ENCODE results near the gene HS3ST4. TPM values are rescaled to one million over a fixed set of nuclear protein-coding genes. Genes with fewer than 3 reads are reported as not detected.

HS3ST4 gene
- polyA plus RNA-seq, 1 experiment = not detected

DNA sequence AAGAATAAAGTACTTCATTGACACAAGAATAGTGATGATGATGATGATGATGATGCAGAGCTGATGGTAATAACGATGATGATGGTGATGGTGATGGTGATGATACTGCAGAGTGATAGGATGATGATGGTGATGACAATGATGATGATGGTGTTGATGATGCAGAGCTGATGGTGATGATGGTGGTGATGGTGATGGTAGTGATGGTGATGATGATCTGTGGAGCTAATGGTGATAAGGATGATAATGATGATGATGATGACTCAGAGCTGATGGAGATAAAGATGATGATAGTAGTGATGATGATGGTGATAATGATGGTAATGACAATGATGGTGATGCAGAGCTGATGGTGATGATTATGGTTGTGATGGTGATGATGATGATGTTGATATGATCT lies 448.1 kb downstream of the HS3ST4 start:
- no peak for DNase-seq (ENCODE audit: low read depth, low spot score)
- TF ChIP-seq, protein P1, sequence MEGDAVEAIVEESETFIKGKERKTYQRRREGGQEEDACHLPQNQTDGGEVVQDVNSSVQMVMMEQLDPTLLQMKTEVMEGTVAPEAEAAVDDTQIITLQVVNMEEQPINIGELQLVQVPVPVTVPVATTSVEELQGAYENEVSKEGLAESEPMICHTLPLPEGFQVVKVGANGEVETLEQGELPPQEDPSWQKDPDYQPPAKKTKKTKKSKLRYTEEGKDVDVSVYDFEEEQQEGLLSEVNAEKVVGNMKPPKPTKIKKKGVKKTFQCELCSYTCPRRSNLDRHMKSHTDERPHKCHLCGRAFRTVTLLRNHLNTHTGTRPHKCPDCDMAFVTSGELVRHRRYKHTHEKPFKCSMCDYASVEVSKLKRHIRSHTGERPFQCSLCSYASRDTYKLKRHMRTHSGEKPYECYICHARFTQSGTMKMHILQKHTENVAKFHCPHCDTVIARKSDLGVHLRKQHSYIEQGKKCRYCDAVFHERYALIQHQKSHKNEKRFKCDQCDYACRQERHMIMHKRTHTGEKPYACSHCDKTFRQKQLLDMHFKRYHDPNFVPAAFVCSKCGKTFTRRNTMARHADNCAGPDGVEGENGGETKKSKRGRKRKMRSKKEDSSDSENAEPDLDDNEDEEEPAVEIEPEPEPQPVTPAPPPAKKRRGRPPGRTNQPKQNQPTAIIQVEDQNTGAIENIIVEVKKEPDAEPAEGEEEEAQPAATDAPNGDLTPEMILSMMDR (IDR thresholded peaks at IDR 0.05; ENCODE audit: low read depth, low read length) = no peak
- H3K27me3 ChIP-seq (ENCODE audit: control insufficient read depth, insufficient read depth, low read length) = no peaks in the 10 kb centered on the region
- peaks cover 5% of the 10 kb centered on the region; the same call in 1 of the 2 replicates for H3K9me3 ChIP-seq (ENCODE audit: control insufficient read depth, insufficient read depth, low read length)
- POLR2A ChIA-PET = no interaction called here
- no peak overlapping the region for H3K27ac ChIP-seq (ENCODE audit: low read depth, low read length)
- CTCF ChIA-PET = no interaction called here
- H3K4me3 ChIP-seq (ENCODE audit: low read depth, low read length) = no peak overlapping the region

- CTCF ChIA-PET = no interaction called here
- POLR2A ChIA-PET = no interaction called here
- Histone ChIP-seq H3K9me3 (ENCODE audit: control insufficient read depth, insufficient read depth, low read length) (peaks cover 12% of the 10 kb centered on the region), H3K27me3 (ENCODE audit: control insufficient read depth, insufficient read depth, low read length) (no peaks in the 10 kb centered on the region), H3K27ac (ENCODE audit: low read depth, low read length) (no peak overlapping the region), H3K4me3 (ENCODE audit: low read depth, low read length) (no peak overlapping the region)
- DNase-seq (ENCODE audit: low read depth, low spot score) = no peak
- TF ChIP-seq, protein P1 (IDR thresholded peaks at IDR 0.05; ENCODE audit: low read depth, low read length) = no peak
Measured at GRCh38 chr16:26149364-26150190, 457.8 kb downstream of the HS3ST4 start.

GRCh38 chr16:26155221-26155620 lies 463.5 kb downstream of the HS3ST4 start:
- POLR2A ChIA-PET = no interaction called here
- CTCF ChIA-PET = no interaction called here
- Histone ChIP-seq H3K27me3 (ENCODE audit: control insufficient read depth, insufficient read depth, low read length) (no peaks in the 10 kb centered on the region), H3K9me3 (ENCODE audit: control insufficient read depth, insufficient read depth, low read length) (peaks cover 14% of the 10 kb centered on the region; the same call in 1 of the 2 replicates), H3K27ac (ENCODE audit: low read depth, low read length) (no peak overlapping the region), H3K4me3 (ENCODE audit: low read depth, low read length) (no peak overlapping the region)
- TF ChIP-seq, protein P1 (IDR thresholded peaks at IDR 0.05; ENCODE audit: low read depth, low read length) = no peak
- no peak for DNase-seq (ENCODE audit: low read depth, low spot score)

DNA sequence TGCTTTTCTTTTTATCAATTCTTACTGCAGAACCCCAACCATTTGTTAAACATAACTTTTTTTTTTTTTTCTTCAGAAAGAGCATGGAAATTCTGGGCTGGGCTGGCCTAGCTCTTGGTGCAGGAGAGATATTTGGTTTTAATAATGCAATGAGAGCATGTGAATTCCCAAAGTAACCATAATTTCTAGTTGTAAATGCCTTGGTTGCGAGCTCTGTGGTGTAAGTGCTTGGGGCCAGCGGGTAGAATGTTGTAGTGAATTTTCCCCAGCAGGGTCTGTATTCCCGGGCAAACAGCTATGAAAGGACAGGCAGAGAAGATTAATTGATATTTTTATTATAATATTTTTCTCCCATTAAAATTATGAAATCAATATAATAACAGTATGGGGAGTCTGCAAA lies 465.6 kb downstream of the HS3ST4 start:
- H3K27ac ChIP-seq (ENCODE audit: low read depth, low read length) = no peak overlapping the region
- CTCF ChIA-PET = no interaction called here
- TF ChIP-seq, protein P1 (IDR thresholded peaks at IDR 0.05; ENCODE audit: low read depth, low read length) = no peak

GRCh38 chr16:26158142-26158759 lies 466.5 kb downstream of the HS3ST4 start:
- no peak overlapping the region for H3K27ac ChIP-seq (ENCODE audit: low read depth, low read length)
- no peak overlapping the region for H3K4me3 ChIP-seq (ENCODE audit: low read depth, low read length)
- DNase-seq (ENCODE audit: low read depth, low spot score) = no peak
- ChIA-PET POLR2A (no interaction called here), CTCF (no interaction called here)
- H3K9me3 ChIP-seq (ENCODE audit: control insufficient read depth, insufficient read depth, low read length) = peaks cover 20% of the 10 kb centered on the region
- H3K27me3 ChIP-seq (ENCODE audit: control insufficient read depth, insufficient read depth, low read length) = no peaks in the 10 kb centered on the region
- TF ChIP-seq, protein P1 (IDR thresholded peaks at IDR 0.05; ENCODE audit: low read depth, low read length) = no peak

More for the DNA sequence above, 465.6 kb downstream of the HS3ST4 start:
- H3K27me3 ChIP-seq (ENCODE audit: control insufficient read depth, insufficient read depth, low read length) = no peaks in the 10 kb centered on the region
- POLR2A ChIA-PET = no interaction called here
- no peak overlapping the region for H3K4me3 ChIP-seq (ENCODE audit: low read depth, low read length)
- peaks cover 20% of the 10 kb centered on the region for H3K9me3 ChIP-seq (ENCODE audit: control insufficient read depth, insufficient read depth, low read length)
- no peak for DNase-seq (ENCODE audit: low read depth, low spot score)
